Measurements from ENCODE around the gene ZNF710.

ZNF710 gene

GRCh38 chr15:89980896-89981295 is 20.2 kb upstream of the ZNF710 start:
- H3K4me3 ChIP-seq (ENCODE audit: low read depth, low read length), result no peak overlapping the region
- no peaks in the 10 kb centered on the region for H3K9me3 ChIP-seq (ENCODE audit: control insufficient read depth, low read length)

DNA sequence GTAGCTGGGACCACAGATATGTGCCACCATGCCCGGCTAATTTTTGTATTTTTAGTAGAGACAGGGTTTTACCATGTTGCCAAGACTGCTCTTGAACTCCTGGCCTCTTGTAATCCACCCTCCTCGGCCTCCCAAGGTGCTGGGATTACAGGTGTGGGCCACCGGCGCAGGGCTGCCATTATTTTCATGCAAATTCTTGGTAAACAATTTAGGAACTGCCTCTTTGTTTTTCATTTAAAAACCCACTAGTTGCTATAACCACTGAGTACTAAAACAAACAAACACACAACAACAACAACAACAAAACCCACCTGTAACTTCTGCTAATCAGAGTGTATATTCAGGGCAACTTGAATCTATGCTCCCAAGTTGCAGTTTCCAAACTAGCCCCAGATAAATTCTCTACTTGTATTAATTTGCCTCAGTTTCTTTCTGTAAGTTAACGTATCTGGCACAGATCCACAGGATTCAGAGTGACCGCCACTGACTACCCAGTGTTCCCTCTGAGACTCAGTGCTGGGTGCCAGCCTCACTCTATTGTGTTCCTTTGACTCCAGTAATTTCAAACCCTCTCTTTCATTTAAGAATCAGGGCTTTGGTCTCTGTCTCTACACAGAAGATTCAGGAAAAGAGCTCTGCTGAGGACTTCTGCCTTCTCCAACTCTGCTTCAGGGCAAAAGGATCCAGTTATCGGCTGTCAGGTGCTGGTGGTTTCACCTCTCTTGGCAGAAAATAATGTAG is 18.6 kb upstream of the ZNF710 start:
- no peaks in the 10 kb centered on the region for H3K36me3 ChIP-seq (ENCODE audit: control insufficient read depth, insufficient read depth, low read length)
- no peak overlapping the region for H3K4me3 ChIP-seq (ENCODE audit: low read depth, low read length)
- no peak overlapping the region for H2AFZ ChIP-seq
- no peaks in the 10 kb centered on the region for H3K27me3 ChIP-seq (ENCODE audit: control insufficient read depth, insufficient read depth, low read length)
- no peaks in the 10 kb centered on the region for H3K79me2 ChIP-seq
- H3K27ac ChIP-seq, result no peak overlapping the region
- H3K4me1 ChIP-seq, result no peaks in the 10 kb centered on the region
- no peaks in the 10 kb centered on the region for H3K9me3 ChIP-seq (ENCODE audit: control insufficient read depth, low read length)
- H3K9ac ChIP-seq, result no peak overlapping the region
- H3K4me2 ChIP-seq (ENCODE audit: low read length), result no peak overlapping the region
- TF ChIP-seq, protein P1, sequence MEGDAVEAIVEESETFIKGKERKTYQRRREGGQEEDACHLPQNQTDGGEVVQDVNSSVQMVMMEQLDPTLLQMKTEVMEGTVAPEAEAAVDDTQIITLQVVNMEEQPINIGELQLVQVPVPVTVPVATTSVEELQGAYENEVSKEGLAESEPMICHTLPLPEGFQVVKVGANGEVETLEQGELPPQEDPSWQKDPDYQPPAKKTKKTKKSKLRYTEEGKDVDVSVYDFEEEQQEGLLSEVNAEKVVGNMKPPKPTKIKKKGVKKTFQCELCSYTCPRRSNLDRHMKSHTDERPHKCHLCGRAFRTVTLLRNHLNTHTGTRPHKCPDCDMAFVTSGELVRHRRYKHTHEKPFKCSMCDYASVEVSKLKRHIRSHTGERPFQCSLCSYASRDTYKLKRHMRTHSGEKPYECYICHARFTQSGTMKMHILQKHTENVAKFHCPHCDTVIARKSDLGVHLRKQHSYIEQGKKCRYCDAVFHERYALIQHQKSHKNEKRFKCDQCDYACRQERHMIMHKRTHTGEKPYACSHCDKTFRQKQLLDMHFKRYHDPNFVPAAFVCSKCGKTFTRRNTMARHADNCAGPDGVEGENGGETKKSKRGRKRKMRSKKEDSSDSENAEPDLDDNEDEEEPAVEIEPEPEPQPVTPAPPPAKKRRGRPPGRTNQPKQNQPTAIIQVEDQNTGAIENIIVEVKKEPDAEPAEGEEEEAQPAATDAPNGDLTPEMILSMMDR (IDR thresholded peaks at IDR 0.05), result no peak

More at GRCh38 chr15:89980896-89981295, 20.2 kb upstream of the ZNF710 start:
- H3K4me1 ChIP-seq, result no peaks in the 10 kb centered on the region
- no peak overlapping the region for H2AFZ ChIP-seq
- TF ChIP-seq, protein P1 (IDR thresholded peaks at IDR 0.05), result no peak
- no peaks in the 10 kb centered on the region for H3K79me2 ChIP-seq
- no peak overlapping the region for H3K4me2 ChIP-seq (ENCODE audit: low read length)
- no peak overlapping the region for H3K9ac ChIP-seq
- H3K36me3 ChIP-seq (ENCODE audit: control insufficient read depth, insufficient read depth, low read length), result no peaks in the 10 kb centered on the region
- H3K27me3 ChIP-seq (ENCODE audit: control insufficient read depth, insufficient read depth, low read length), result no peaks in the 10 kb centered on the region
- no peak overlapping the region for H3K27ac ChIP-seq

GRCh38 chr15:89984001-89984400 is 17.1 kb upstream of the ZNF710 start:
- Histone ChIP-seq H3K4me3 (ENCODE audit: low read depth, low read length) (no peak overlapping the region), H3K27ac (no peak overlapping the region), H3K9ac (no peak overlapping the region), H3K4me1 (no peaks in the 10 kb centered on the region), H3K27me3 (ENCODE audit: control insufficient read depth, insufficient read depth, low read length) (no peaks in the 10 kb centered on the region), H3K79me2 (no peaks in the 10 kb centered on the region), H2AFZ (no peak overlapping the region), H3K9me3 (ENCODE audit: control insufficient read depth, low read length) (no peaks in the 10 kb centered on the region), H3K4me2 (ENCODE audit: low read length) (no peak overlapping the region), H3K36me3 (ENCODE audit: control insufficient read depth, insufficient read depth, low read length) (no peaks in the 10 kb centered on the region)
- TF ChIP-seq, protein P1 (IDR thresholded peaks at IDR 0.05), result no peak

DNA sequence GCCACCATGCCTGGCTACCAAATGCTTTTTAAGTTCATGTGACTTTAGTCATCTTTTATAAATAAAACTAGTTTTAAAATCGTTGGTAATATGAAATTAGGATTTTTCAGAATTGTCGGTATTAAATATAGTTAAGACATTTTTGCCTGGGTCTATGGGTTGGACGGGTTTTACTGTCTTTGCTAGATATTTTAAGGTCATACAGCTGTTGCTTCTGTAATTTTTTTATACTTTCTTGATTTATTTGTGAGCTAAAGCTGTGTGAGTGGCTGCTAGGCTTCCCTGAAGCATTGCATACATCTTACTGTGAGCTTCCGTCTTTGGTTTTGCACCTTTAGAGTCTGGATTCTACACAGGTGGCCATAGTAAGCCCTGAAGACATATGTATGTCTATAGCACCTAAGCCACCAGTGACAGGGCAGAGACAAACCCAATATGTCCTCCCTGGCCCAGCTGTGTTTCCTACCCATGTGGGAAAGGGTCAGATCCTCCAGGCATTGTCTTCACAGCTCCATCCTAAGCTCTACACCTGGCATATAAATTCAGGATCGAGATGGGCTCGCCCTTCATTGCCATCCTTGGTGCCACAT is 16.6 kb upstream of the ZNF710 start:
- H3K9ac ChIP-seq, result no peak overlapping the region
- no peaks in the 10 kb centered on the region for H3K4me1 ChIP-seq
- no peaks in the 10 kb centered on the region for H3K9me3 ChIP-seq (ENCODE audit: control insufficient read depth, low read length)
- H3K79me2 ChIP-seq, result no peaks in the 10 kb centered on the region
- H3K27me3 ChIP-seq (ENCODE audit: control insufficient read depth, insufficient read depth, low read length), result no peaks in the 10 kb centered on the region
- no peak overlapping the region for H3K4me2 ChIP-seq (ENCODE audit: low read length)
- H2AFZ ChIP-seq, result no peak overlapping the region
- TF ChIP-seq, protein P1 (IDR thresholded peaks at IDR 0.05), result no peak
- no peaks in the 10 kb centered on the region for H3K36me3 ChIP-seq (ENCODE audit: control insufficient read depth, insufficient read depth, low read length)
- no peak overlapping the region for H3K27ac ChIP-seq
- no peak overlapping the region for H3K4me3 ChIP-seq (ENCODE audit: low read depth, low read length)
